ENCODE measurements around the gene OPA1.

DNA sequence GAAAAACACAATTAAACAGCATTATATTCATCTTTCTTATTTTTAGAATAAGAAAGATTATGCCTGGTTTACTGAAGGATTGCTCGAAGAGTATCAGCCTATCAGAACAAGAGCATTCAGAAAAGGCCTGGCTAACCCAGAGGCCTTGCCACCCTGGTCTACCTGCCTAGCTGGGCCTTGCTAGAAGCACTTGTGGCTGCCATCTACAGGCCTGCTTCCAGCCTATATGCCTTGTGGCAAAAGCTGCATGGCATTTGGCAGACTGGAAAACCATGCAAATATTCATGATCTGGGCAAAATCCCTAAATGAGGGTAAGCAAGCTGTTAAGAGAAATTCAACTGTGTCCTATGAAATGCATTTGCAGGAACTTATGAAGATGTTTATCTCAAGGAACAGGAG lies 29.0 kb upstream of the OPA1 start:
- TF ChIP-seq EZH2phosphoT487 (IDR thresholded peaks at IDR 0.05; ENCODE audit: insufficient read depth, low read depth) (no peak), EZH2 (IDR thresholded peaks at IDR 0.05; ENCODE audit: insufficient read depth, poor library complexity, severe bottlenecking) (no peak)
